NCI-H446 treated with DMSO at 0.1 percent for 48 hours (cell line): ENCODE measurements around the gene GSC2.

Source experiments
- DNase-seq: peaks from one replicate; lab custom pipeline; 2025; lab: John Stamatoyannopoulos, UW

Gene GSC2

GRCh38 chr22:19119949-19120348 is 30.1 kb downstream of the GSC2 start:
- no peak for DNase-seq

DNA sequence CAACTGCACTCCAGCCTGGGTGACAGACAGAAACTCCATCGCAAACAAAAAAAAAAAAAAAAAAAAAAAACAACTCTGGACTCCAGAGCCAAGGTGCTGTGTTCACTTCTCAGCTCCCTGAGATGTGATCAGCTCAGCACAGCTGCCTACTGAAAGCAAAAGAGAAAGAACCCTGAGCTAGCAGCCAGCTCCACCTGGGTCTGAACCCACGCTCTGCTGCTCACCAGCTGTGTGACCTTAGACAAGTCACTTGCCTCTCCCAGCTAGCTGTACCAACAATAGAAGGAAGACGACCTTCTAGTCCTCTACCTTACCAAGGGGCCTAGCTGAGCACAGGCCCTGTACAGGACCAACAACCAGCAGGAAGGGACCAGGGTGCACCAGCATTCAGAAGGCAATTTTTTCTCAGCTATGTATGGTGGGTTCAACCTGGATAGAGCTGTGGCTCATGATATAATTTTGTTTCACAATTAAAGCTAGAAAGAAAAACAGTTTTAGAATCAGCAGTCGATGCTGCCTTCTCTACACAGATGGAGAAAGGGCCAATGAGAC is 31.7 kb downstream of the GSC2 start:
- DNase-seq = no peak

DNA sequence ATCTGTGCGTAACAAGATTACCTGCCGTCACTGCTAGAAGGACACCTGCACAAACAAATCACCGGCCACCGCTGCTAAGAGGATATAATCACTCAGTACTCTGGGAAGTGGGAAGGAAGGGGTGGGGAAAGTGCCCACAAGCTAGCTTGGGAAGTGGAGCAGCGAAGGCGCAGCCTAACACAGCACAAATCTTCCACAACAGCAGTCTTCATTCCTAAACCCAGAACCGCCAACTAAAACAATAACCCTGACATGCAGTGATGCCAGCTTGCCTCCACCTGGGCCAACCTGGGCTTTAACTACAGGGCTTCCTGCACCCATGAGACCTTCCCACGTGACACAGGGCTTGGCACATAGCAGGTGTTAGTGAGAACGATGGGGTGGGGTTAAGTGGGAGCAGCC is 33.0 kb downstream of the GSC2 start:
- DNase-seq = no peak

DNA sequence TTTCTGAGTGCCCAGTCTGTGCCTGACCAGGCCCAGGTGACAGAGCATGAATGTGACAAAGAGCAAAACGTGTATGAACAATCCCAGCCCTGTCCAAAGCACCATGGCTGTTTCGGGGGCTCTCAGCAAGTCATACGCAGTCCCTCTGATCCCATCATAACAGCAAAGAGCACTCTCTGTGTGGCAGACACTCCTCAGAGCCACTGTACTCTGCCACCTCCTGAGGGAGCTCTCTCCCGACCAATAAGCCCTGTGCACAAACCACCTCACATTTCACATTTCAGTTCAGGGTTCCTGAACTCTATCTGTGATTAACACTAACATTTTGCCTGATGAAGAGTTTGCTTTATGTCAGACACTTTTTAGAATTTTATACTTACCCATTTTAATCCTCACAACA is 34.5 kb downstream of the GSC2 start:
- DNase-seq = no peak

DNA sequence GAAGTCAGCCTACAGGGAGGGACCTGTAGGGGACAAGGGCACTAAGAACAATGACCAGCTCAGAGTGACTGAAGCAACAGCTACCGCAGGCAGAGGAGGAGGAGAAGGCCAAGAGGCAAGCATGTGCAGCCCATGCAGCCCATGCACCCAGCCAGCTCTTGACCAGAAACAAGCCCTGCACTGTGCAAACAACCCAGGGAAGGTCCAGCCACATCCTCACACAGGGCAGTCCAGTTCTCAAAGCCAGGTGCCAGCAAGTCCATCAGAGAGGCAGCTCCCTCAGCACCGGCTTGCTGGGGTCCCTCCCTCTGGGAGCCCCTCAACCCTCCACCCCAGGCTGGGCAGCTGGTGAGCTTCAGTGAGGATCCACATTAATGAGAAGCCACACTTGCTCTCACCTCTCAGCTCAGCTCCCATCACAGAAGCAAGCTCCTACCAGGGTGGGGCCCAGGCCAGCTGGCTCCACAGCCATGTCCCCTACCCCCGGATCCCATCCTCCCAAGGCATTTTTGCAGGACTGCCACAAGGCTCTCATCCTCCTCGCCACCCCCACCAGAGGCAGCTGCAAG is 35.0 kb downstream of the GSC2 start:
- DNase-seq = no peak

GRCh38 chr22:19113429-19113828 is 36.7 kb downstream of the GSC2 start:
- no peak for DNase-seq

GRCh38 chr22:19111584-19111983 is 38.5 kb downstream of the GSC2 start:
- no peak for DNase-seq

DNA sequence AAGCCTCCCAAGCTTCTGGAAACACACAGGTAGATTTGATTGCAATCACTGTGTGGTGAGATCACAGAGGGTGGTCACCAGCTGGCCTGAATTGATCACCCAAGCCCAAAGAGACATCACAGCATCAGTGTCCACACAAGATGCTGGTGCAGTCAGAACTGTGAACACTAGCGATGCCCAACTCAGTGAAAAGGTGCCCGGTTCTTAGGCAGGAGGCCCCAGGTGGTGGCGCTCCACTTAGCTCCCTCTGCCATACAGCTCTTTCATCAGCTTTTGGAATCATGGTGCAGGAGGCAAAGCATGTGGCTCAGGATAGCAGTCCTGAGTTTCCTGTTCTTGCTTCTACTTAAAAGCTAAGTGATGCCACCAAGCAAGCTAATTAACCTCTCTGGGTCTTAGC is 39.0 kb downstream of the GSC2 start:
- DNase-seq = no peak

- no peak for DNase-seq
These were observed 39.4 kb downstream of the GSC2 start for GRCh38 chr22:19110646-19111045.

- no peak for DNase-seq
These were observed 40.0 kb downstream of the GSC2 start for GRCh38 chr22:19110064-19110458.

- no peak for DNase-seq
These were observed 40.7 kb downstream of the GSC2 start for GRCh38 chr22:19109198-19110063.

- DNase-seq = no peak
These were observed 41.3 kb downstream of the GSC2 start for GRCh38 chr22:19108807-19109197.

DNA sequence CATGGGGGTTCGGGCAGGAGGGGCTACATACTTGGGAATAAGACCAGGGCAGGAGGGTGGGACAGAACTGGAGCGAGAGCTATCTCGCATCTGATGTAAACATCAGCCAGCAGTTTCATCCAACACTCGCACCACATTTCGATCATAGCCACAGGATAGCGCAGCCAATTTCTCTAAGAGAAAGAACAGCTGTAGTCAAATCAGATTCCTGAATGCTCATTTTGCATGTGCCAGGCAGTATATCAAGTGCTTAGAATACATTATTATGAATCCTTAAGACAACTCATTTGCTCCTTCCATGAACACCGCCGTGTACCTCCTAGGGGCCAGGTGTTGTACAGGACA is 42.4 kb downstream of the GSC2 start:
- DNase-seq = no peak

DNA sequence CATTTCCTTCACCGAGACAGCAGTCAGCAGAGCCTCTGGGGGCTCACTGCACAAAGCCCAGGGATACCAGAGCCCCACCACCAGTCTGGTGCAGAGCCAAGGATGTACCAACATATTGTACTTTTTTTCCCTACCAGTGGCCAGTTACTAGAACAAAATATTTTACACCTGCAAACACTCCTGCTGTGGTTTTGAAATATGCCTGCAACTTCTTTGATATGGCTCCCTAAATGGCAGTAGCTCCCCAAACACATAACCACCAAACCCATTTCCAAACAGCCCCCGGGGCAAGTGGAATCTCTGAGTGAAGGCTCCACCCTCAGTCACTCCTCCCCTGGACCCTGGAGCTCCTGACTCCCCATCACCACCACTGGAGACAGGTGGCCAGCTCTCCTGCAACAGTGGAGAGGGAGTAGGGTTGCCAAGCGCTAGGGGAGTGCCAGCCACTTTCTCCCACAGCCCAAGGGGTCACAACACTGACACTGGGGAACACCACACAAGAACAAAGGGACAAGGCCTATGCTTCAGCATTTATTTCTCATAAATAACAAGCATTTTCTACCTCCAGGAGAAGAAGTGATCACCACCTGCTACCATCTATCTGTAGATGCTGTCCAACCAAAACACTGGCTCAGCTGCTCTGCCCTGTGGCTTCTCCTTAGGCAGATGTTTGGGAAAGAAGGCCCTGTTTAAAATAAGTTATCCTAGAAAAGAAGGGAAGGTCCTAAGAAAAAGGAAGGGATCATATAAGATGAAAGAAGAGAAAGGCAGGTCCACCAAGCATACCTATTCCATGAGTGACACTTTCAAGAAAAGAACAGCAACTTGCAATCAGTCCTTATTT is 43.0 kb downstream of the GSC2 start:
- no peak for DNase-seq

DNA sequence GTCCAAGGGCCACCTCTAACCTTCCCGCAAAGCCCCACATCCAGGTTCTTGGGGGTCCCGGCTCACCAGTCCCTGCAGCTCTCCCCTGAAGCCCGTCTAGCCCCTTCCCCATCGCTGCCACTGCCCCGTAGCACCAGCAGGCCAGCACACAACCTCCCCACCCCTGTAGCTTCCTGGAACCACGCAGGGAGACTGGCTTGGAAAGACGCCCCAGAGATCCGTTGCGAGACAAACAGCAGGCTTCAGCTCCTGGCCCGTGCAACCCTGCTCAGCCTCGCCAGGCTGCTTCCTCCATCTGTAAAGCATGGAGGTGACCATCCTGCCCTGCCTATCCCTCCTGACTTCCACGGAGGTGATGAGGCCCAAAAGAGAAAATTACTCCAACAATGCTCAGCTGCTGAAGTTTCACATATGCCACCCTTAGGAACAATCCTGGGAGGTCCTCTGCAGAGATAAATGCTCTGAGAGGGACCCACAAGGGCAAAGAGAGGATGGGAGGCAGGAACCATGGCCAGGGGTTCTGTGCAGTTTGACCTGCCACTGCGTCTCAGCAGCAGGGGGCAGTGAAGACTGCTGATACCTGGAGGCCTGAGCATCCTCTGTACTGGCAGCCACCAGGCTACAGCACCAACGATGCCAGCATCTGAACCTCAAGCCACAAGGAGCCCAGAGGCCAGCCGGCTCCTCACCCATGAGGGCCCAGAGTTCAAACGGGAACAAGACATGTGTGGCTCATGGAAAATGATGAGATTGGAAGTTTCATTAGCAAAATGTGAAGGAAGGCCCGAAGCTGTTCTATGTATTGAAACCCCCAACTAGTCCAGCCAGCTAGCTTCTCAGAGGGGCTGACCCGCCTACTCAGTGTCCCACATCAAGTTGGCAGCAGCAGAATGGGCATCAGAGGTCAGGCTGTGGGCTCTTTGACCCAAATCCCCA is 44.0 kb downstream of the GSC2 start:
- DNase-seq = no peak

GRCh38 chr22:19105456-19105855 is 44.6 kb downstream of the GSC2 start:
- DNase-seq = no peak

DNA sequence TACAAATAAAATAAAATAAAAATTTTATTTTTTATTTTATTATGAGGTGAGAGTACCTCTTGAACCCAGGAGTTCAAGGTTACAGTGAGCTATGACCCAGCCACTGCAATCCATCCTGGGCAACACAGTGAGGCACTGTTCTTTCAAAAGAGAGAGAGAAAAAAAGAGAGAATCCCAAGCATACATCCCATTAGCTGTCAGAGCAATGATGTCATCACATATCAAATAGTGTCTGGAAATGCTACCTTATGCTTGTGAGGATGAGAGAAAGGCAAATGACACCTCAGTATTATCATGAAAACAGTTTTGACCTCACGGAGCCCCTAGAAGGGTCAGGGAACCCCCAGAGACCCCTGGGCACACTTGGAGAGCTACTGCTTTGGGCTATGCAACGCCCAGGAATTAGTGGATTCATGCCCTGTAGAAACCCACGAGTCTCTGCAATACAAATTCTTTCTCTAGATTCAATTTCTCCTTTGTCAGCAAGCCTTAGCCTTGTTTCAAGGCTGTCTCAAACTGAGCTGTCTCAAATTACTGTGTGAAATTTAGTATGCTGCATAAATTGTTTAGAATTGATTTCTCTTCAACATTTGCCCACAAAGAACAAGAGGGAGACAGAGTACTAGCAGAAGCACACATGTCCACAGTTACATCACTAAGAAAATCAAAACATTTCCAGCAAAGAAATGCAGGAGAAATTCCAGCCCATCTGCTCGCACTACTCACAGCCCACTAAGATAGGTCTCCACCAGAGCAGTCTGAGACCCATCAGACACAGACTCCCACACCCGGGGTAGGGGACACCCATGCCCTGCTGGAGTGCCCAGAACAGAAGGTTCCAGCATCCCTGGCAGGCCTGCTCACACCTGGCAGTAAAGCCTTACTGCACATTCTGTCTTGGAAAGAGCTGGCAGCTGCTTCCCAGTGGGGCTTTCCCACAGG is 45.9 kb downstream of the GSC2 start:
- no peak for DNase-seq

- no peak for DNase-seq
These were observed 51.9 kb downstream of the GSC2 start for GRCh38 chr22:19098157-19098556.

DNA sequence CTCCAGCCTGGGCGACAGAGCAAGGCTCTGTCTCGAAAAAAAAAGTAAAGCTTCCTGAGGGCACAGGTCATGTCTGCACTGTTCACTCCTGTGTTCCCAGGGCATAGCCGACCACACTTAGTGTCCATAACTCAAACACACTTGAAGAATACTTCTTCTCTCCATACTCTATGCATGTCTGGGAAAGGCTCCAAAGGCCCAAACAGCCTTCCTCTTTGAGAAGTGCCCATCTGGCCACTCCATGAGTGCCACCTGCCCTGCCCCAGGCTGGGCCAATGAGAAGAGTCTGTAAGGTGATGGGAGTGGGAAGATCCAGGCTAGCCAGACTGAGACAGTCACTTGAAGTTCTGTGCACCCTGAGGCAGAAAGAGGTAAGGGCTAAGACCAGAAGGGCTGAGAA is 52.6 kb downstream of the GSC2 start:
- peak; percentile 31 for DNase-seq
